ENCODE measurements around the gene CDK5RAP3.

CDK5RAP3 gene

DNA sequence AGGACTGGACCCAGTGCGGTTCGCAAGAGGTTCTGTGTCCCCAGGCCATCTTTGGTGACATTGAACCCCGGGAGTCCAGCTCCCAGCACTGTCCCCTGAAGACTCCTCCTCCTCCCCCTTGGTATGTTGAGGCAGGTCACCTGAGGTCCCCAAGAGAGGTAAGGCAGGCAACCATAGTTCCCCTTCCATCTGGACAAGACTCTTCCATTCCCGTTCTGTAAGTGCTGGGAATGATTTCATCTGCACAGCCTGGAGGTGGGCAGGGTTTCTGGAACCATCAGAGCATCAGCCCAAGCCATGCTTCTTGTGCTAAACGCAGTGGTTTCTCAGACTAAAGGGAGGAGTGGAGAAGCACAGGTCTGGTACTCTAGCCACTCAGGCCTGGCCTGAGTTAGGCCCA, 41.7 kb downstream of the CDK5RAP3 start:
- no peak for ATAC-seq (ENCODE audit: insufficient read depth, low read depth)
- Histone ChIP-seq H3K4me2 (ENCODE audit: insufficient read depth, low read length) (peak overlapping the region; percentile 67), H4K20me1 (ENCODE audit: insufficient read depth, low read length) (peaks cover 6% of the 10 kb centered on the region; the same call in 1 of the 2 replicates), H2AFZ (ENCODE audit: low read depth, low read length) (no peak overlapping the region), H3K4me3 (ENCODE audit: low read depth in 1 of 2, low read length in 2 of 2) (peak overlapping the region in 1 of 2 experiments; percentile 52; a peak in 2 of 4 replicates), H3K27ac (ENCODE audit: low read length) (no peak overlapping the region), H3K4me1 (ENCODE audit: insufficient read depth, low read length) (peaks cover 16% of the 10 kb centered on the region), H3K36me3 (ENCODE audit: insufficient read depth, low read length) (no peaks in the 10 kb centered on the region), H3K9ac (ENCODE audit: low read depth, low read length) (no peak overlapping the region), H3K27me3 (ENCODE audit: insufficient read depth, low read length, poor library complexity) (peaks cover 34% of the 10 kb centered on the region), H3K9me3 (ENCODE audit: insufficient read depth, low read length, severe bottlenecking) (no peaks in the 10 kb centered on the region), H3K79me2 (ENCODE audit: insufficient read depth, low read length) (no peaks in the 10 kb centered on the region)
- DNase-seq: no peak
- TF ChIP-seq, protein P1, sequence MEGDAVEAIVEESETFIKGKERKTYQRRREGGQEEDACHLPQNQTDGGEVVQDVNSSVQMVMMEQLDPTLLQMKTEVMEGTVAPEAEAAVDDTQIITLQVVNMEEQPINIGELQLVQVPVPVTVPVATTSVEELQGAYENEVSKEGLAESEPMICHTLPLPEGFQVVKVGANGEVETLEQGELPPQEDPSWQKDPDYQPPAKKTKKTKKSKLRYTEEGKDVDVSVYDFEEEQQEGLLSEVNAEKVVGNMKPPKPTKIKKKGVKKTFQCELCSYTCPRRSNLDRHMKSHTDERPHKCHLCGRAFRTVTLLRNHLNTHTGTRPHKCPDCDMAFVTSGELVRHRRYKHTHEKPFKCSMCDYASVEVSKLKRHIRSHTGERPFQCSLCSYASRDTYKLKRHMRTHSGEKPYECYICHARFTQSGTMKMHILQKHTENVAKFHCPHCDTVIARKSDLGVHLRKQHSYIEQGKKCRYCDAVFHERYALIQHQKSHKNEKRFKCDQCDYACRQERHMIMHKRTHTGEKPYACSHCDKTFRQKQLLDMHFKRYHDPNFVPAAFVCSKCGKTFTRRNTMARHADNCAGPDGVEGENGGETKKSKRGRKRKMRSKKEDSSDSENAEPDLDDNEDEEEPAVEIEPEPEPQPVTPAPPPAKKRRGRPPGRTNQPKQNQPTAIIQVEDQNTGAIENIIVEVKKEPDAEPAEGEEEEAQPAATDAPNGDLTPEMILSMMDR (IDR thresholded peaks at IDR 0.05; ENCODE audit: borderline replicate concordance, extremely low read depth, low read length, poor library complexity, severe bottlenecking): no peak
- TF ChIP-seq EZH2 (IDR thresholded peaks at IDR 0.05; ENCODE audit: borderline replicate concordance, low read depth, low read length, severe bottlenecking): peak; percentile 17

DNA sequence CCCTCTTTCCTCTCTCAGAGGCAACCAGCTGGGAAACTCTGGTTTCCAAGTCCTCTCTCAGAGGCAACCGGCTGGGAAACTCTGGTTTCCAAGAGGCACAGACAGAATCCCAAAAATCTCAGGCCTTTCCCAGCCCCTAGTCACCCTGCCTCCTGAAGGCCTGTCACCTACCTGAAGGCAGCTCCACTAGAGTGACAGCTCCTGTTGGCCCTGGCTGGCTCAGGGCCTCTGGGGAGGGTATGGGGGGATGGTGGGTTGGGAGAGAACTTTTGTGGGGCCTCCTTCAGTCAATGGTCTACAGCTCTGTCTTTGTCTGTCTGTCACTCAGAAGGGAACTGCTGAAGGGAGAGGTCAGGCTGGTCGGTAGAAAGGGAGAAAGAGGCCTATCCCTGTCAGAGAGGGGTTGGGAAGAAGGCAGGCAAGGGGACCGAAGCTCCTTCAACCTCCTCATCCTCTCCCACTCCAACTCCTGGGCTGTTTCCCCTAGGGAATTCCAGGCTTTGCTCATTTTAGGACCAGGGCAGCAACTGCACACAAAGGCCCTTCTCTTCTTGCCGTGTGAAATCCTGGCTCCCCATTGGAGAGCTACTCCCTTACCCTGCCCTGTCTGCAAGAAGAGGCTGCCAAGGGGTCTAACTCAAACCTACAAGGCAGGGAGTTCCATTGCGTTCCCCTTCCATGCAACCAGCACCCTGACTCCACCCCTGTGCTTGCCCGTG, 43.1 kb downstream of the CDK5RAP3 start:
- H3K27ac ChIP-seq (ENCODE audit: low read length): no peak overlapping the region
- H3K36me3 ChIP-seq (ENCODE audit: insufficient read depth, low read length): no peaks in the 10 kb centered on the region
- peaks cover 16% of the 10 kb centered on the region for H3K4me1 ChIP-seq (ENCODE audit: insufficient read depth, low read length)
- peaks cover 34% of the 10 kb centered on the region for H3K27me3 ChIP-seq (ENCODE audit: insufficient read depth, low read length, poor library complexity)
- H2AFZ ChIP-seq (ENCODE audit: low read depth, low read length): no peak overlapping the region
- H4K20me1 ChIP-seq (ENCODE audit: insufficient read depth, low read length): peaks cover 6% of the 10 kb centered on the region; the same call in 1 of the 2 replicates
- ATAC-seq (ENCODE audit: insufficient read depth, low read depth): no peak
- no peak overlapping the region for H3K9ac ChIP-seq (ENCODE audit: low read depth, low read length)
- no peak for DNase-seq
- H3K79me2 ChIP-seq (ENCODE audit: insufficient read depth, low read length): no peaks in the 10 kb centered on the region
- H3K9me3 ChIP-seq (ENCODE audit: insufficient read depth, low read length, severe bottlenecking): no peaks in the 10 kb centered on the region
- TF ChIP-seq, protein P1 (IDR thresholded peaks at IDR 0.05; ENCODE audit: borderline replicate concordance, extremely low read depth, low read length, poor library complexity, severe bottlenecking): no peak
- TF ChIP-seq EZH2 (IDR thresholded peaks at IDR 0.05; ENCODE audit: borderline replicate concordance, low read depth, low read length, severe bottlenecking): no peak
- H3K4me2 ChIP-seq (ENCODE audit: insufficient read depth, low read length): no peak overlapping the region
- no peak overlapping the region for H3K4me3 ChIP-seq (ENCODE audit: low read depth in 1 of 2, low read length in 2 of 2)

DNA sequence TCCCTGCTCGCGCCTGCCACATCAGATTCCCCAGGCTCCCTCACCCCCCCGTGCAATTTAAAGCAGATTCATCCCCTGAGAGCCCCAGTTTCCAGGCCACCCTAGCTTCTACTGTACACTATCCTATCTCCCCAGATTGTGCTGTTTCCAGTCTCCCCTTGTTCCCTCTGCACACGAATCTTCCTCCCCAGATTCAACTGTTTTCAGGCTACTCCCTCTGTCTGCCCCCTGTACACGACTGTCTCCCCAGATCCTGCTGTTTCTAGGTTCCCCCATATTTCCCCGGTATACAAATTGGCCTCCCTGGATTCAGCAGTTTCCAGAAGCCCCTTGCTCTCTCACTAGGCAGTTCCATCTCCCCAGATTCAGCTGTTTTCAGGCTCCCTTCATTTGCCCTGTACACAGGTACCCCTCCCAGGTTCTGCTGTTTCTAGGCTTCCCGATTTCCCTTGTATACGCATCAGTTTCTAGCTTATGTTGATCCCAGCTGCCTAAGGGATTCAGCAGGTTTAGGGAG, 43.7 kb downstream of the CDK5RAP3 start:
- no peaks in the 10 kb centered on the region for H3K79me2 ChIP-seq (ENCODE audit: insufficient read depth, low read length)
- H3K27me3 ChIP-seq (ENCODE audit: insufficient read depth, low read length, poor library complexity): peaks cover 34% of the 10 kb centered on the region
- ATAC-seq (ENCODE audit: insufficient read depth, low read depth) (no peak), DNase-seq (no peak)
- no peaks in the 10 kb centered on the region for H3K36me3 ChIP-seq (ENCODE audit: insufficient read depth, low read length)
- no peak overlapping the region for H2AFZ ChIP-seq (ENCODE audit: low read depth, low read length)
- H3K9me3 ChIP-seq (ENCODE audit: insufficient read depth, low read length, severe bottlenecking): no peaks in the 10 kb centered on the region
- TF ChIP-seq, protein P1 (IDR thresholded peaks at IDR 0.05; ENCODE audit: borderline replicate concordance, extremely low read depth, low read length, poor library complexity, severe bottlenecking): no peak
- no peak for TF ChIP-seq EZH2 (IDR thresholded peaks at IDR 0.05; ENCODE audit: borderline replicate concordance, low read depth, low read length, severe bottlenecking)
- H3K9ac ChIP-seq (ENCODE audit: low read depth, low read length): no peak overlapping the region
- H3K4me2 ChIP-seq (ENCODE audit: insufficient read depth, low read length): no peak overlapping the region
- no peak overlapping the region for H3K27ac ChIP-seq (ENCODE audit: low read length)
- no peak overlapping the region for H3K4me3 ChIP-seq (ENCODE audit: low read depth in 1 of 2, low read length in 2 of 2)
- H3K4me1 ChIP-seq (ENCODE audit: insufficient read depth, low read length): peaks cover 16% of the 10 kb centered on the region
- peaks cover 6% of the 10 kb centered on the region; the same call in 1 of the 2 replicates for H4K20me1 ChIP-seq (ENCODE audit: insufficient read depth, low read length)

Measured in DND-41 (cell line).